SU-DHL-6 (cell line): ENCODE data around the gene CHRM5.

Source experiments
- H2AFZ ChIP-seq: fragments of 200-600 bp; sonication (generic); 2 replicates; pipeline ENCODE4 v1.6.1; 2014; ENCODE audit warnings: low read depth, mild to moderate bottlenecking, moderate library complexity, mixed read lengths, antibody characterized with exemption, low read length; ENCODE audit not compliant: severe bottlenecking
- H3F3A ChIP-seq: fragments of 200-600 bp; shearing (Covaris generic); 2 replicates; pipeline ENCODE4 v1.6.0; 2016; ENCODE audit warnings: antibody characterized with exemption, mild to moderate bottlenecking; ENCODE audit not compliant: insufficient read depth
- H3K27ac ChIP-seq: fragments of 200-600 bp; sonication (generic); 2 replicates; pipeline ENCODE4 v1.5.1; 2016; ENCODE audit warnings: low read depth, mild to moderate bottlenecking, low read length, moderate library complexity, mixed read lengths
- H3K27me3 ChIP-seq: fragments of 200-600 bp; sonication (generic), shearing (Covaris generic); 2 replicates; pipeline ENCODE4 v1.6.0; 2014; ENCODE audit warnings: mild to moderate bottlenecking, low read length
- H3K36me3 ChIP-seq: fragments of 200-600 bp; sonication (generic); 2 replicates; pipeline ENCODE4 v1.6.1; 2014; ENCODE audit warnings: mild to moderate bottlenecking, low read length, mixed read lengths
- H3K4me2 ChIP-seq: fragments of 300-600, 200-600 bp; shearing (Covaris generic), sonication (generic); 2 replicates; pipeline ENCODE4 v1.6.0; 2014; ENCODE audit warnings: low read length, low read depth, mild to moderate bottlenecking; ENCODE audit not compliant: poor library complexity, severe bottlenecking
- H3K4me3 ChIP-seq: fragments of 200-600 bp; sonication (generic); 2 replicates; pipeline ENCODE4 v1.5.1; 2014; ENCODE audit warnings: antibody characterized with exemption, low read length, mild to moderate bottlenecking, mixed read lengths; ENCODE audit not compliant: insufficient read depth, poor library complexity, severe bottlenecking
- H3K79me2 ChIP-seq: fragments of 200-600 bp; sonication (generic); 2 replicates; pipeline ENCODE4 v1.6.1; 2014; ENCODE audit warnings: mild to moderate bottlenecking, low read length, moderate library complexity; ENCODE audit not compliant: insufficient read depth
- H3K9ac ChIP-seq: fragments of 200-600 bp; sonication (generic); 2 replicates; pipeline ENCODE4 v1.7.0; 2014; ENCODE audit warnings: mild to moderate bottlenecking, low read length
- H3K9me2 ChIP-seq: fragments of 200-600 bp; sonication (generic); replicated peaks from 2 replicates; pipeline ENCODE4 v1.6.1; 2014; ENCODE audit warnings: low read length; ENCODE audit not compliant: insufficient read depth
- H3K9me3 ChIP-seq: fragments of 200-600 bp; sonication (generic); 2 replicates; pipeline ENCODE4 v1.6.1; 2014; ENCODE audit warnings: low read length, mixed read lengths; ENCODE audit not compliant: insufficient read depth
- H4K20me1 ChIP-seq: fragments of 200-600 bp; sonication (generic); 2 replicates; pipeline ENCODE4 v1.6.1; 2014; ENCODE audit warnings: low read depth, mild to moderate bottlenecking, antibody characterized with exemption, low read length, moderate library complexity, mixed read lengths
- EZH2phosphoT487 ChIP-seq: fragments of 200-600 bp; sonication (generic), shearing (Covaris generic); conservative IDR thresholded peaks from 2 replicates; pipeline ENCODE4 v1.6.1; 2018; ENCODE audit warnings: mild to moderate bottlenecking, antibody characterized with exemption, low read length, moderate library complexity, mixed read lengths
- TF ChIP-seq, protein P1 (sequence below): fragments of 200-600 bp; sonication (generic); IDR thresholded peaks from one replicate; pipeline ENCODE4 v1.5.1; 2017; ENCODE audit warnings: antibody characterized with exemption, mild to moderate bottlenecking, low read length, moderate library complexity; ENCODE audit not compliant: insufficient read depth, poor library complexity, severe bottlenecking

The CHRM5 gene

DNA sequence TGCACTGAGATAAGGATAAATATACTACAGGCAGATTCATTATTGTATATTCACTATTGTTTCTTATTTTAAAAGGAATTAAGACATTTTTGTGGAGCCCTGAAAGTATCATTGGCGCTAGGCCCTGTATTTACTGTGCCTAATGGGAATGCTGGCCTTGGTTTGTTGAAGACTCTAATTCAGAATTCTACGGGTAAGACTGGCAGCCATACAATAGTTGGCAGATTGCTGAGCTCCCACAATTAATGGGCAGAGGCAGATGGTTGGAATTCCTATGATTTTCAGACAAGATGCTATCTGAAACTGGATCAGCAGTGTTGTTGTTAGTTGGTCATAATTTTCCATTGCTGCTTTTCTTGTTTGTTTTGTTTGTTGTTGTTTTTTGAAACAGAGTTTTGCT, 148.3 kb downstream of the CHRM5 start:
- Histone ChIP-seq H3K4me2 (no peak overlapping the region), H3K4me3 (no peak overlapping the region), H3K27me3 (no peaks in the 10 kb centered on the region), H4K20me1 (no peaks in the 10 kb centered on the region), H3K36me3 (no peaks in the 10 kb centered on the region), H3K27ac (no peak overlapping the region), H3K9ac (no peak overlapping the region), H3K9me3 (no peaks in the 10 kb centered on the region), H3K79me2 (no peaks in the 10 kb centered on the region), H2AFZ (no peak overlapping the region), H3F3A (no peaks in the 10 kb centered on the region), H3K9me2 (no peaks in the 10 kb centered on the region)
- TF ChIP-seq EZH2phosphoT487: no peak
- TF ChIP-seq, protein P1, sequence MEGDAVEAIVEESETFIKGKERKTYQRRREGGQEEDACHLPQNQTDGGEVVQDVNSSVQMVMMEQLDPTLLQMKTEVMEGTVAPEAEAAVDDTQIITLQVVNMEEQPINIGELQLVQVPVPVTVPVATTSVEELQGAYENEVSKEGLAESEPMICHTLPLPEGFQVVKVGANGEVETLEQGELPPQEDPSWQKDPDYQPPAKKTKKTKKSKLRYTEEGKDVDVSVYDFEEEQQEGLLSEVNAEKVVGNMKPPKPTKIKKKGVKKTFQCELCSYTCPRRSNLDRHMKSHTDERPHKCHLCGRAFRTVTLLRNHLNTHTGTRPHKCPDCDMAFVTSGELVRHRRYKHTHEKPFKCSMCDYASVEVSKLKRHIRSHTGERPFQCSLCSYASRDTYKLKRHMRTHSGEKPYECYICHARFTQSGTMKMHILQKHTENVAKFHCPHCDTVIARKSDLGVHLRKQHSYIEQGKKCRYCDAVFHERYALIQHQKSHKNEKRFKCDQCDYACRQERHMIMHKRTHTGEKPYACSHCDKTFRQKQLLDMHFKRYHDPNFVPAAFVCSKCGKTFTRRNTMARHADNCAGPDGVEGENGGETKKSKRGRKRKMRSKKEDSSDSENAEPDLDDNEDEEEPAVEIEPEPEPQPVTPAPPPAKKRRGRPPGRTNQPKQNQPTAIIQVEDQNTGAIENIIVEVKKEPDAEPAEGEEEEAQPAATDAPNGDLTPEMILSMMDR: no peak
